Liver (tissue), 3 donors: ENCODE data around the gene CIZ1.

Source experiments
- ATF3 ChIP-seq: IDR thresholded peaks from 2 replicates; pipeline ENCODE4 v1.6.1; 2016; ENCODE audit warnings: antibody characterized with exemption
- CTCF ChIP-seq: fragments of 150-350 bp; IDR thresholded peaks from 2 replicates; pipeline ENCODE4 v1.5.1; 2017; ENCODE audit warnings: improper control_type of control experiment, low read depth, low read length; ENCODE audit not compliant: missing input control
- GABPA ChIP-seq, 2 donors: IDR thresholded peaks in 1 of 2; conservative IDR thresholded peaks in 1 of 2; 2 replicates each; pipeline ENCODE4 v1.6.1; 2016; ENCODE audit warnings: antibody characterized with exemption in 2 of 2, mild to moderate bottlenecking in 1 of 2, moderate library complexity in 1 of 2
- JUND ChIP-seq, 2 donors: IDR thresholded peaks; 2 replicates each; pipeline ENCODE4 v1.6.1; 2016; ENCODE audit warnings: antibody characterized with exemption in 2 of 2
- SP1 ChIP-seq: IDR thresholded peaks from 2 replicates; pipeline ENCODE4 v1.6.1; 2018; ENCODE audit warnings: antibody characterized with exemption, mild to moderate bottlenecking
- YY1 ChIP-seq: IDR thresholded peaks from 2 replicates; pipeline ENCODE4 v1.6.1; 2016; ENCODE audit warnings: antibody characterized with exemption, mild to moderate bottlenecking
- TF ChIP-seq, protein P1 (sequence below): IDR thresholded peaks from 2 replicates; pipeline ENCODE4 v1.6.1; 2016; ENCODE audit warnings: antibody characterized with exemption, mild to moderate bottlenecking
- donor health status: healthy.
- donor health status: healthy.

DNA sequence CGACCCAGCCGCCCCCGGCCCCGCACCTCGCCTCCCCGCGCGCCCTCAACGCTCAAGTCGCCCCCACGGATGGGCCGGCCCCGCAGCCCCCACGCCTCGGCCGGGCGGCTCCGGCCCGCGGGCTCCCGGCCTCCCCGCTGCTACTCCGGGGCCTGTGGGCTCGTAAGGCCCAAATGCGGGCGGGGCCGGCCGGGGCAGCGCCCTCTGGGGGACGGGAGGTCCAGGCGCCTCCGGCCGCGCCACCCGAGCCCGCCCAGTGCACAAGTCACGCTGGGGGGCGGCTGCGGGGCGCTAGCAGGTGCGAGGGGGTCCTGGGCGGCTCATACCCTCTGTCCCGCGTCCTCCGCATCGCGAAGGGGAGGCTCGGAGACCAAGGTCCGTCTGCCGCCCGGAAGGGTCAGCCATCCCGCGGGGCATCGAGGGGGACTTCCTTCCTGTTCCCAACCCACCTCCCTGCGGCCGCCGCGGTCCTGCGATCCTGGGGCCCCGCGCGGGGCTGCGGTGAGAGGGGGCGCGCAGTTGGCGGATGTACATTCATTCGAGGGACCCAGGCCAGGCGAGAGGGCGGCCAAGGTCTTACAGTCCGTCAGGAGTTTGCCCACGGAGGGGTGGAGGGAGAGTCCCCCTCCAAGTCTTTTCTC lies at the start of gene CIZ1:
- TF ChIP-seq CTCF (peak; percentile 70), GABPA (IDR thresholded peaks at IDR 0.05 in 1 of 2, conservative IDR thresholded peaks at IDR 0.05 in 1 of 2) (no peak), YY1 (no peak), SP1 (no peak), JUND (IDR thresholded peaks at IDR 0.05) (no peak), ATF3 (no peak)
- TF ChIP-seq, protein P1, sequence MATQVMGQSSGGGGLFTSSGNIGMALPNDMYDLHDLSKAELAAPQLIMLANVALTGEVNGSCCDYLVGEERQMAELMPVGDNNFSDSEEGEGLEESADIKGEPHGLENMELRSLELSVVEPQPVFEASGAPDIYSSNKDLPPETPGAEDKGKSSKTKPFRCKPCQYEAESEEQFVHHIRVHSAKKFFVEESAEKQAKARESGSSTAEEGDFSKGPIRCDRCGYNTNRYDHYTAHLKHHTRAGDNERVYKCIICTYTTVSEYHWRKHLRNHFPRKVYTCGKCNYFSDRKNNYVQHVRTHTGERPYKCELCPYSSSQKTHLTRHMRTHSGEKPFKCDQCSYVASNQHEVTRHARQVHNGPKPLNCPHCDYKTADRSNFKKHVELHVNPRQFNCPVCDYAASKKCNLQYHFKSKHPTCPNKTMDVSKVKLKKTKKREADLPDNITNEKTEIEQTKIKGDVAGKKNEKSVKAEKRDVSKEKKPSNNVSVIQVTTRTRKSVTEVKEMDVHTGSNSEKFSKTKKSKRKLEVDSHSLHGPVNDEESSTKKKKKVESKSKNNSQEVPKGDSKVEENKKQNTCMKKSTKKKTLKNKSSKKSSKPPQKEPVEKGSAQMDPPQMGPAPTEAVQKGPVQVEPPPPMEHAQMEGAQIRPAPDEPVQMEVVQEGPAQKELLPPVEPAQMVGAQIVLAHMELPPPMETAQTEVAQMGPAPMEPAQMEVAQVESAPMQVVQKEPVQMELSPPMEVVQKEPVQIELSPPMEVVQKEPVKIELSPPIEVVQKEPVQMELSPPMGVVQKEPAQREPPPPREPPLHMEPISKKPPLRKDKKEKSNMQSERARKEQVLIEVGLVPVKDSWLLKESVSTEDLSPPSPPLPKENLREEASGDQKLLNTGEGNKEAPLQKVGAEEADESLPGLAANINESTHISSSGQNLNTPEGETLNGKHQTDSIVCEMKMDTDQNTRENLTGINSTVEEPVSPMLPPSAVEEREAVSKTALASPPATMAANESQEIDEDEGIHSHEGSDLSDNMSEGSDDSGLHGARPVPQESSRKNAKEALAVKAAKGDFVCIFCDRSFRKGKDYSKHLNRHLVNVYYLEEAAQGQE = no peak
